Ovary (tissue), 3 donors: ENCODE measurements around the gene SMARCD3.

Source experiments
- CTCF ChIP-seq, 3 donors: fragments of 450-650 bp in 2 of 3; fragments of 200-600 bp in 1 of 3; IDR thresholded peaks; one replicate each; pipeline versions ENCODE4 v1.5.1 to v1.8.0; 2016 to 2022; ENCODE audit warnings: antibody characterized with exemption in 3 of 3, mild to moderate bottlenecking in 1 of 3
- EP300 ChIP-seq: sonication (generic); formaldehyde crosslinking; IDR thresholded peaks from one replicate; pipeline ENCODE4 v1.6.1; 2017; ENCODE audit warnings: antibody characterized with exemption
- POLR2A ChIP-seq: fragments of 450-650 bp; IDR thresholded peaks from one replicate; pipeline ENCODE4 v1.6.1; 2017; ENCODE audit warnings: antibody characterized with exemption, mild to moderate bottlenecking, moderate library complexity
- donor health status: DM: no; HTN: no; CAD: no.

GRCh38 chr7:151289891-151290290 lies 41.4 kb upstream of the SMARCD3 start:
- no peak for TF ChIP-seq CTCF (IDR thresholded peaks at IDR 0.05)
- TF ChIP-seq POLR2A: no peak
- TF ChIP-seq EP300: no peak
